Parathyroid adenoma (tissue), 2 donors: ENCODE data around the gene RRP36.
A peak's percentile ranks its signal among the peaks of the same experiment; 100 is the strongest.

Source experiments
- H2AFZ ChIP-seq: fragments of 300-600 bp; sonication (generic); one replicate; pipeline ENCODE4 v1.7.0; 2017; ENCODE audit warnings: antibody characterized with exemption, mild to moderate bottlenecking
- H3K27ac ChIP-seq: fragments of 300-600 bp; sonication (generic); one replicate; pipeline ENCODE4 v1.7.0; 2017
- H3K27me3 ChIP-seq: fragments of 300-600 bp; sonication (generic); one replicate; pipeline ENCODE4 v1.7.0; 2017; ENCODE audit warnings: low read length; ENCODE audit not compliant: control insufficient read depth, insufficient read depth
- H3K36me3 ChIP-seq: fragments of 300-600 bp; sonication (generic); one replicate; pipeline ENCODE4 v1.7.0; 2017; ENCODE audit warnings: low read length; ENCODE audit not compliant: control insufficient read depth, insufficient read depth
- H3K4me1 ChIP-seq: fragments of 300-600 bp; sonication (generic); one replicate; pipeline ENCODE4 v1.7.0; 2017; ENCODE audit warnings: control low read depth
- H3K4me2 ChIP-seq: fragments of 300-600 bp; sonication (generic); one replicate; pipeline ENCODE4 v1.7.0; 2017; ENCODE audit warnings: low read length
- H3K4me3 ChIP-seq: fragments of 300-600 bp; sonication (generic); one replicate; pipeline ENCODE4 v1.7.0; 2017; ENCODE audit warnings: low read depth, low read length
- H3K79me2 ChIP-seq: fragments of 300-600 bp; sonication (generic); one replicate; pipeline ENCODE4 v1.7.0; 2017; ENCODE audit warnings: control low read depth
- H3K9ac ChIP-seq: fragments of 300-600 bp; sonication (generic); one replicate; pipeline ENCODE4 v1.7.0; 2017; ENCODE audit warnings: mild to moderate bottlenecking
- H3K9me3 ChIP-seq: fragments of 300-600 bp; sonication (generic); one replicate; pipeline ENCODE4 v1.7.0; 2017; ENCODE audit warnings: low read length; ENCODE audit not compliant: control insufficient read depth
- TF ChIP-seq, protein P1 (sequence below): fragments of 300-600 bp; sonication (generic); IDR thresholded peaks from one replicate; pipeline ENCODE4 v1.7.0; 2017; ENCODE audit warnings: antibody characterized with exemption, mild to moderate bottlenecking
- donor health status: primary hyperparathyroidism.

RRP36 gene

GRCh38 chr6:43016176-43016942, 5.1 kb upstream of the RRP36 start:
- Histone ChIP-seq H3K27me3 (no peaks in the 10 kb centered on the region), H3K9me3 (no peaks in the 10 kb centered on the region), H3K79me2 (peaks cover 34% of the 10 kb centered on the region), H2AFZ (no peak overlapping the region), H3K27ac (no peak overlapping the region), H3K4me2 (peak overlapping the region; percentile 9), H3K4me1 (peaks cover 23% of the 10 kb centered on the region), H3K36me3 (no peaks in the 10 kb centered on the region), H3K9ac (no peak overlapping the region), H3K4me3 (no peak overlapping the region)
- TF ChIP-seq, protein P1, sequence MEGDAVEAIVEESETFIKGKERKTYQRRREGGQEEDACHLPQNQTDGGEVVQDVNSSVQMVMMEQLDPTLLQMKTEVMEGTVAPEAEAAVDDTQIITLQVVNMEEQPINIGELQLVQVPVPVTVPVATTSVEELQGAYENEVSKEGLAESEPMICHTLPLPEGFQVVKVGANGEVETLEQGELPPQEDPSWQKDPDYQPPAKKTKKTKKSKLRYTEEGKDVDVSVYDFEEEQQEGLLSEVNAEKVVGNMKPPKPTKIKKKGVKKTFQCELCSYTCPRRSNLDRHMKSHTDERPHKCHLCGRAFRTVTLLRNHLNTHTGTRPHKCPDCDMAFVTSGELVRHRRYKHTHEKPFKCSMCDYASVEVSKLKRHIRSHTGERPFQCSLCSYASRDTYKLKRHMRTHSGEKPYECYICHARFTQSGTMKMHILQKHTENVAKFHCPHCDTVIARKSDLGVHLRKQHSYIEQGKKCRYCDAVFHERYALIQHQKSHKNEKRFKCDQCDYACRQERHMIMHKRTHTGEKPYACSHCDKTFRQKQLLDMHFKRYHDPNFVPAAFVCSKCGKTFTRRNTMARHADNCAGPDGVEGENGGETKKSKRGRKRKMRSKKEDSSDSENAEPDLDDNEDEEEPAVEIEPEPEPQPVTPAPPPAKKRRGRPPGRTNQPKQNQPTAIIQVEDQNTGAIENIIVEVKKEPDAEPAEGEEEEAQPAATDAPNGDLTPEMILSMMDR = no peak

DNA sequence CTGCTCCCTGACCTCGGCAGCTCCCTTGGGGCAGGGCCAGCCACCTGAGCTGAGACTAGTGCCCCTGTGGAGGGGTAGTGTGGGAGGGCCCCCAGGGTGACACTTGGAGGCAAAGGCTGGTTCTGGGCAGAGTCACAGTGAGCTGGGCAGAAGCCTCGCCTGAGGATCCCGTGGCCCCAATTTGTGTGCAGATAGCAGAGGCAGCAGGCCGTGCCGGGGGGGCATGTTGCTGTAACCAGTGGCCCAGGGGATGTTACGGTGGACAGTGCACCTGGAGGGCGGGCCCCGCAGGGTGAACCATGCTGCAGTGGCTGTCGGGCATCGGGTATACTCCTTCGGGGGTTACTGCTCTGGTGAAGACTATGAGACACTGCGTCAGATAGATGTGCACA, 4.5 kb upstream of the RRP36 start:
- TF ChIP-seq, protein P1 = no peak
- H3K4me3 ChIP-seq = no peak overlapping the region
- peaks cover 23% of the 10 kb centered on the region for H3K4me1 ChIP-seq
- no peaks in the 10 kb centered on the region for H3K27me3 ChIP-seq
- no peak overlapping the region for H3K4me2 ChIP-seq
- no peak overlapping the region for H3K27ac ChIP-seq
- no peaks in the 10 kb centered on the region for H3K9me3 ChIP-seq
- H3K9ac ChIP-seq = no peak overlapping the region
- H3K36me3 ChIP-seq = no peaks in the 10 kb centered on the region
- peaks cover 34% of the 10 kb centered on the region for H3K79me2 ChIP-seq
- H2AFZ ChIP-seq = no peak overlapping the region

DNA sequence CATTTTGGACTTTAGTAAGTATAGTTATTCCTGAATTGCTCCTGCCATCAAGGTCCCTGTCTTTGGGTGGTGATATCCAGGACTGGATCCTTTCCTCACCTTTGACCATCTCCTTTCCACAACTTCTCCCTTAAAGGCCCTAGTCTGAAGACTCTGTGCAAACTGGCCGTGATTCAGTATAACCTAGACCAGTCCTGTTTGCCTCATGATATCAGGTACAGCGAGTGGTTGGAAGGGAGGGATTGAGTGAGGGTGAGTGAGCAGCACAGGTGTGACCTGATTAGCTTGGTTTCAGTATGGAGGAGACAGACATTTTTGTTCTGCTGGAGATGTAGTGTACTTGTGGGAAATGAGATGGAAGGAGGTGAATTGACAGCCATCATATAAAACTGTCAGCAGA, 2.3 kb upstream of the RRP36 start:
- Histone ChIP-seq H3K4me1 (peaks cover 26% of the 10 kb centered on the region), H3K4me2 (no peak overlapping the region), H3K27ac (no peak overlapping the region), H3K9ac (no peak overlapping the region), H2AFZ (no peak overlapping the region), H3K27me3 (no peaks in the 10 kb centered on the region), H3K36me3 (no peaks in the 10 kb centered on the region), H3K9me3 (no peaks in the 10 kb centered on the region), H3K79me2 (peaks cover 33% of the 10 kb centered on the region), H3K4me3 (no peak overlapping the region)
- TF ChIP-seq, protein P1 = no peak

GRCh38 chr6:43020052-43020705, 1.2 kb upstream of the RRP36 start:
- H3K9ac ChIP-seq = no peak overlapping the region
- TF ChIP-seq, protein P1 = no peak
- no peak overlapping the region for H2AFZ ChIP-seq
- H3K4me1 ChIP-seq = peaks cover 25% of the 10 kb centered on the region
- H3K27ac ChIP-seq = no peak overlapping the region
- peaks cover 22% of the 10 kb centered on the region for H3K79me2 ChIP-seq
- no peaks in the 10 kb centered on the region for H3K36me3 ChIP-seq
- no peaks in the 10 kb centered on the region for H3K27me3 ChIP-seq
- no peak overlapping the region for H3K4me3 ChIP-seq
- H3K4me2 ChIP-seq = no peak overlapping the region
- no peaks in the 10 kb centered on the region for H3K9me3 ChIP-seq
